Skin of body (tissue), 2 donors: ENCODE measurements around the gene PAPOLG. TPM values are rescaled to one million over a fixed set of nuclear protein-coding genes. Genes with fewer than 3 reads are reported as not detected.

Experiments used
- DNase-seq: peaks from one replicate; lab custom pipeline; 2025; lab: John Stamatoyannopoulos, UW
- total RNA-seq: library from RNA; depleted of rRNA; stranded (reverse); fragments of >200 nt; gene quantifications from one replicate; pipeline ENCODE4 v1.2.3, GENCODE V29; 2014

The PAPOLG gene
- total RNA-seq: 19.0 TPM

DNA sequence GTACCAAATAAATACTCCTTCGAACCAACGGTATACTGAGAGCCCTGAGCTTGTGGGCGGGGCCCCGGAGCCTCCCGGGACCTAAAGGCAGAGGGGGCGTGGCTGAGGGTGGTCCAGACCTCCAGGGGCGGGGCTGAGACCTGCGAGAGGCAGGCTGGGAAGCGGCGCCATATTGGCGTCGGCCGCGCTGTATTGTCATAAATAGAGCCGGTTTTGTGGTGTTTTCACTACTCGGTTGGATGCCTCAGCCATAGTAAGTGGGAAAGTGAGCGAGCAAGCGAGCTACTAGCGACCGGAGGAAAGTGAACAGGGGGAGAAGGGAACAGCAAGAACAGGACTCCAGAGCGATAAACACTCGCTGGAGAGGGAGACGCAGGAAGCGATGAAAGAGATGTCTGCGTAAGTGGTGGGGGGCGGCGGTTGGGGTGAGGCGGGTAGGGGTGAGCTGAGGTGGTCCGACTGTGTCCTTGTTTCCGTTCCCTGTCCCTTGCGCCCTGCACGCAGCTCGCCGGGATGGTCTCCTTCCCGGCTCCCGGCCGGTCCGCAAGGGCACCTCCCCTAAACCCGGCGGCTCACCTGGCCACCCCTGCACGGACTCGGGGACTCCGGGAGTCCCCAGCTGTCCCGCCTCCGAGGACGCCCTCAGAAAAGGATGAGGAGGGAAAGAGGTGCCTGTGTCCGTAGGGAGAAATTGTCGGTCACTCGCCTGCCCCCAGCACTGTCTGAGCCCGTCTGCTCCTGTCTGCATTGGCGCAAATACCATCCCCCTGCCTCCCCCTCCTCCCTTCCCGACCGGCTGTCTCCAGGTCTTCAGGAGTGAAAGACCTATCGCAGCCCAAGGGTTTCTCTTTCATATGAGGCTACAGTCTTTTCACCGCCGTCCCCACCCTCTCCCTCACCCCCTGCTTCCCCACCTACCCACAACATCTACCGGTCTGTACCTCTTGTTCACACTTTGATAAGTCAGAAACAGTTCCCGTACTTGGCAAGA lies at the start of gene PAPOLG:
PAPOLG (plus strand) TSS at position 172 of the 991 bp plus-strand sequence; CDS start at position 383, 211 bp downstream.
- peak; percentile 86 for DNase-seq

DNA sequence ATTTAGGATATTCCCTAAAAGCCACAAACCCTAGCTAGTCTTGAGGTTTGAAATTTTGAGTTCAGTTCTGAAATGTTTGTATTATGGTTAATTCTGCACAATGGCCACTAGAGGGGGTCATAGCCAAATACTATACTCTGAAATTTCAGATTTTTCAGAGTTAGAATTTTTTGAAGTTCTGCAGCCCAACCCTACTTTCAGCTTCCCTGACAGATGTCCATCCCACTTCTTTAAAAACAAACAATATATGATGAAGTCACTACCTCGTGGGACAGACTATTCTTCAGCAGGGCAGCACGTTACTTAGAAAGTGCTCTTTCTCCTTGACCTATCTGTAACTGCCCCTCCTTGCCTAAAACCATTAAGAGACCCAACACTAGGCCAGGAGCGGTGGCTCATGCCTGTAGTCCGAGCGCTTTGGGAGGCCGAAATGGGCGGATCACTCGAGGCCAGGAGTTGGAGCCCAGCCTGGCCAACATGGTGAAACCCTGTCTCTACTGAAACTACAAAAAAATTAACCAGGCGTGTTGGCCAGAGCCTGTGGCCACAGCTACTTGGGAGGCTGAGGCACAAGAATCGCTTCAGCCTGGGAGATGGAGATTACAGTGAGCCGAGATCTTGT lies 48.2 kb upstream of the PAPOLG start:
- peak; percentile 32 for DNase-seq

DNA sequence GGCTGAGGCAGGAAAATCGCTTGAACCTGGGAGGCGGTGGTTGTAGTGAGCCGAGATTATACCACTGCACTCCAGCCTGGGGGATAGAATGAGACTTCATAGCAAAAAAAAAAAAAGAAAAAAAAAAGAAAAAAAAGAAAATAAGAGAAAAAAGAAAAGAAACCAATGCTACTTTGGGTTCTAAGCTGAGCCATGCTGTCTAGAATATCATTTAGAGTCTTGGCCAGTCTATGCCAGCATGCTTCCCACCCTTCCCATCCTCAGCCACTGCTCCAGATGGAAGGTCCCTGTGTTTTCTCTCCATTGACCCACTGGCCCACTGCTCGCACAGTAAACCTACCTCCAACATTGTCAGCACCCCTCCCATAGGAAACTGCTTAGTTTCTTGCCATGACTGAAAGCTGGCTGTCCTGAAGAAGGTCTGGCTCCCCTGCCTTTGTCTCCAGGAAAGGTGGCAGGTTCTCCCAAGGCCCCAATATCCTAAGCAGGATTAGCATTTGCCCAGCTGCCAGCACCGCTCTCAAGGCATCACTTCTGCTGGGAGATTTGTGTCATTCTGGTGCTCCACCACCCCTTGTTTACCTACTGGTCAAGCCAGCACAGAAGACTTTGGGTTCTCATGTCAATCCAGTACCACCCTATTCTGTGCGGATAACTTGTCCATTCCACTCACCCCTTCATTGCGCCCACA lies 47.3 kb upstream of the PAPOLG start:
- DNase-seq: no peak

DNA sequence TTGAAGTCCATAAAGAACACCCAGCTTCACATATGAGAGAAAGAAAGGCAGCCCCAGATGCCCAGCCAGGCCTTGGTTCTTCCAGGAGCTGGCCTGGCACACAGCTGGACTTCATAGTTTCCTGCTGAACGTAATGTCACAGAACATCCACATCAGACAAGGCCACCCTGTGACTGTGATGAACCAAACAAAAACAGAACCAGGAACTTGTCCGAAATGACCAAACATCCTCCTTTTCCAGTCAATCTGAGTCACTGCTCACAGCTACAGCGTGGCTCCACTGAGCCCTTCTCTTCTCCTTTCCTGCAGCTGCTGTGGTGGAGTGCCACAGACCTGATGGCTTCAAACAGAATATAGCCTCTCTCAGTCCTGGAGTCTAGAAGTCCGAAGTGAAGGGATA lies 45.4 kb upstream of the PAPOLG start:
- DNase-seq: no peak

DNA sequence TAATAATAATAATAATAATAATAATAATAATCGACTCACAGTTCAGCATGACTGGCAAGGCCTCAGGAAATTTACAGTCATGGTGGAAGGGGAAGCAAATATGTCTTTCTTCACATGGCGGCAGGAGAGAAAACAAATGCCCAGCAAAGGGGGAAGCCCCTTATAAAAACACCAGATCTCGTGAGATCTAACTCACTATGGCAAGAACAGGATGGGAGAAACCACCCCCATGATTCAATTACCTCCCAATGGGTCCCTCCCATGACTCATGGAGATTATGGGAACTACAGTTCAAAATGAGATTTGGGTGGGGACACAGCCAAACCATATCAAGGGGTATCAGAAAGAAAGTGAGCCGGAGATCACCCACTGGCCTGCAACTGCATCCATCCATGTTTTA lies 40.5 kb upstream of the PAPOLG start:
- DNase-seq: no peak

DNA sequence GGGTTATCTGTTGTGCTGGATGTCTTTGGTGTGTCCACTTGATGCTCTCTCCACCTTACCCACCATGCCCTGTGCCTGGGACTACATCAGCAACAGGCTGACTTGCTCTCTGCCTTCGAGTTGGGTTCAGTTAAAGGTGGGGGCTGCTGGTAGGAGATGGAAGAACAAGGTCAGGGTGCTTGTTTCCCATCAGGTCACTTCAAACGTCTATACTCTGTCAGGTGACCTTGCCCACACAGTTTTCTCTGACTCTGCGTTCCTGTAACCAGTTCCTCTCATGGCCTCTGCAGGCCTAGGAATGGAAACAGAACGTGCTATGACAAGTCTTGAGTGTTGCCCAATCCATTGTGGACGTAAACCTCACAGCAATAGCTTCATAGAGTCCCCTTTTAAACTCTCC lies 38.4 kb upstream of the PAPOLG start:
- DNase-seq: peak; percentile 5

DNA sequence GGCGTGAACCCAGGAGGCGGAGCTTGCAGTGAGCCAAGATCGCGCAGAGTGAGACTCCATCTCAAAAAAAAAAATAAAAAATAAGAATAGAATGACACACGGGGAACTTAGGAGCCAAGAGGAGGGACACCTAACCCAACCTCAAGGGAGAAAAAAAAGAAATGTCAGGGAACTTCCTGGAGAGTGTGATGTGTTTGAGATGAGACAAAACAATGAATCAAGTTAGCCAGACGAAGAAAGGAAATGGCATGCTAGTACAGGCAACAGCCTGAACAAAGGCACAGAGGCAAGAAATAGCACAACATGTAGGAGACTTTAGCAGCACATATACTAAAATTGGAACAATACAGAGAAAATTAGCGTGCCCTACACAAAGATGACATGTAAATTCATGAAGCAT lies 36.7 kb upstream of the PAPOLG start:
- DNase-seq: no peak

DNA sequence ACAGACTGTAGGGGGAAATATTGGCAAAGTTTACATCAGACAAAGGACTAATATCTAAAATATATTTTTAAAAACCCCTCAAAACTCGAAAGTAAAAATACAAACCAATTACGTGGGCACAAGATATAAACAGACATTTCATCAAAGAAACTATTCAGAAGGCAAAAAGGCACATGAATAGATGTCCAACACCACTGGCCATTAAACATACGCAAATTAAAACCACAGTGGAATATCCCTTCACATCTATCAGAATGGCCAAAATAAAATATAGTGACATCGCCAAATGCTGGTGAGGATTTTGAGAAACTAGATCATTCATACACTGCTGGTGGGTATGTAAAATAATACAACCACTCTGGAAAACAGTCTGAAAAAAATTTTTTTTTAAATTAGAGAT lies 30.6 kb upstream of the PAPOLG start:
- DNase-seq: no peak

DNA sequence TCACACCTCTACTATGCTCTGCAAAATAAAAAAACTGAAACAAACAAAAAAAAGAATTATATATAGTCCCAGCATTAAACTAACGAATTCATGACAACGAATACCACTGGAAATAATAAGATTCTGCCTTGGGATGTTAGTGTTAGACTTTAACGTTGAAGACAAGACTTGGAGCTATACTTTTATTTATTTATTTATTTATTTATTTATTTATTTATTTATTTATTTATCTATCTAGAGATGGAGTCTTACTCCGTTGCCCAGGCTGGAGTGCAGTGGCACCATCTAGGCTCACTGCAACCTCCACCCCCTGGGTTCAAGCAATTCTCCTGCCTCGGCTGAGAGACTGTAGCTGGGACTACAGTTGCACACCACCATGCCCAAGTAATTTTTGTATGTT lies 27.2 kb upstream of the PAPOLG start:
- DNase-seq: no peak

DNA sequence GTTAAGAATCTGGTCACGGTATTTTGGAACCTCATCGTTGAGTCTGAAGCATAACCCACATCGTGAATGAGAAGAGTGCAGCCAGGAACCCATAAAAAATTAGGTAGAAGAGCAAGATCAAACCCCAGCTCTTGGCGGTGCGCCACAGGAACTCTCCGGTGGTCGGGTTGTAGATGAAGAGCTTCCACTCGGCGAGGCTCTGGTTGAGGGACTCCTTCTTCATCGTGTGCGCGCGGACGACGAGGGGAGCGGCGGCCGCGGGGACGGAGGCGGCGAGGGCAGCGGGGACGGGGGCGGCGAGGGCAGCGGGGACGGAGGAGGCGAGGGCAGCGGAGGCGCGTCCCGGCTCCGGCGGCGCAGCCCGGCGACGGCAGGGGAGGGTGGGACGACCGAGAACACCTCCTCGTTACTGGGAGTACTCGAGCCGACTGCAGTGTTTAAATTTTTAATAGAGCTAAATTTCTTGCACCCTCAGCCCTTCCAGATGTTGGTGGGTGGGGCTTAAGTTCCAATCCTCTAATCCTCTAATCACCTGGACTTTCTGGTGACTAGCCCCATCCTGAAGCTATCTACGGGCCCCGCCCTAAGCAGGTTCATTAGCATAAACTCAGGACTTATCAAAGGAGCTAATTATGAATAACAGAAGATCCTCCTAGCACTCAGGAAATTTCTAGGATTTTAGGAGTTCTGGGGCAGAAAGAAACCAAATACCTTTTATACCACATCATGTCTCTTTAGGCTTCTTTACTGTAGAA lies 20.4 kb upstream of the PAPOLG start:
- no peak for DNase-seq

DNA sequence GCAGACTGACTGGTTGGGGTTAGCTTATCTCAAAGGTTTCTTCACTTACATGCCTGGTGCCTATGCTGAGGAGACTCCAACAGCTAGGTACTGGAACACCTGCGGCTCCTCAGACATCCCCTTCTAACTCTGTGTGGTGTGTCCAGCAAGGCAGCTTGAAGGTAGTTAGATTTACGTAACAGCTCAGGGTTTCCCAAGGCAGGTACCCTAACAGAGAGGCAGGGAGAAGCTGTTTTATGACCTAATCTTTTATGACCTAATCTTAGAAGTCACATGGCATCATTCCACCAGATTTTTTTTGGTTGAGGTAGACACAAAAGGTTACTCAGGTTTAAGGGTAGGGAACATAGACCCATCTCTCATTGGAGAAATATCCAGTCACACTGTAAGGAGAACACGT lies 17.4 kb upstream of the PAPOLG start:
- DNase-seq: no peak

DNA sequence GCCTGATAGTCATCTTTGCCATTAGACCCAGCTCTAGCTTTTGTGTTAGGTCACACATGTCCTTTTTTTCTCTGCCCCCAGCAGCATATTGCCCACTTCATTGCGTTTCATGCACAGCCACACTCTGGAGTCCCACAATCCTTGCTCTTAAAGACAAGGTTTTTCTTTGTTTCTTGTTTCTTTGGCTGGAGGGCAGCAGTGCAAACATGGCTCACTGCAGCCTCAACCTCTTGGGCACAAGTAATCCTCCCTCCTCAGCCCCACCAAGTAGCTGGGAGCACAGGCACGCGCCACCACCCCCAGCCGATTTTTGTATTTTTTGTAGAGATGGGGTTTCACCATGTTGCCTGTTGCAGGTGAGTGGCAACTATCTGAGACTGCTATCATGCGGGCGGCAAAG lies 16.9 kb upstream of the PAPOLG start:
- DNase-seq: no peak

DNA sequence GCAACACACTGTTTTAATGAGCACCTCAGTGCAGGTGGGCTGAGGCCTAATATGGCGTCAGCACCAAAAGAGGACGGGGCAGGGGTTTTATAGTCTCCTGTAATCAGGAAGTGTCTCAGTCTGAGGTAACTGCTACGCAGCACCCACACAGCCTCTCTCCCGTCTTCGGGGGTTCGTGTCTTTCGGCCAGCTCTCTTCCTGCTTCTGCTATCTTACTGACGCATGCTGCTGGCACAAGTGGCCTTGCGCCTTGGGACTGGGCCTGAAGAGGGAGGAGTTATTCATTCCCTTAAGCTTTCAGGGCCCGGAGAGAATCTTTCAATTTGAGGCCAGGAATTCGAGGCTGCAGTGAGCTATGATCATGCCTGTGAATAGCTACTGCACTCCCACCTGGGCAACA lies 14.5 kb upstream of the PAPOLG start:
- DNase-seq: no peak

DNA sequence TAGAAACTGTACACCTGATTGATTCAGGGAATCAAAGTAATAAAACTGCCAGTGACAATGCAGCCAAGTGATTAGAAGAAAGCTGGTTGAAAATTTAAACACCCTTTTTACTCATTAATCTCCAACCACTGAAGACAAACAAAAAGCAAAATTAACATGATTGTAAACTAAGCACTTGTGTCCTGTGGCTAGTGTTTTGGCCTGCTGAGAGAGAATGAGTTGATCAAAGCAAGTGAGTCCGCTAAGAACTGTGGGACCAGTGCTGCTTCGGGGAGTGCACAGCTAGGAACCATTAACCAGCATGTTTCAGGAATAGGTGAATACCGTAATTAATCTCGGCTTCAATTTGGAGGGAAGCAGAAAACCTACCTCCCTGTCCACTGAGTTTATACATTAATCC lies 13.6 kb upstream of the PAPOLG start:
- no peak for DNase-seq

DNA sequence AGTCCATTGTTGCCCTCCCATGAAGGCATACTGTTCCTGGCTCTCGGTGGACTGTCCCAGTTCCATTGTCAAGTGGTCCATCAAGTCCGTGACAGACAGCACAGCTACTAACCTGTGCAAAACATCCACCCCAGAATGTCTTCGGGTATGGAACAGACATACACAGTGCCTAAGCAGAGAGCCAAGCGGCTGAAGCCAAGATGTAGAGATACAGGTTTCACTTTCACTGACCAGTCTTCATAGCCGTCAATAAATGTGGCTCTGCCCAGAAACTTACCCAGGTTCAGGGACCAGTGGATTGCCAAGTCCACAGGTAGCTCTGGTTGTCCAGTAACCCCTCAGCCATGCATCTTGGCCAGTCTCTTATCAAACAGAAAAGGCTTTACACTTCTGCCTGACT lies 10.7 kb upstream of the PAPOLG start:
- no peak for DNase-seq

DNA sequence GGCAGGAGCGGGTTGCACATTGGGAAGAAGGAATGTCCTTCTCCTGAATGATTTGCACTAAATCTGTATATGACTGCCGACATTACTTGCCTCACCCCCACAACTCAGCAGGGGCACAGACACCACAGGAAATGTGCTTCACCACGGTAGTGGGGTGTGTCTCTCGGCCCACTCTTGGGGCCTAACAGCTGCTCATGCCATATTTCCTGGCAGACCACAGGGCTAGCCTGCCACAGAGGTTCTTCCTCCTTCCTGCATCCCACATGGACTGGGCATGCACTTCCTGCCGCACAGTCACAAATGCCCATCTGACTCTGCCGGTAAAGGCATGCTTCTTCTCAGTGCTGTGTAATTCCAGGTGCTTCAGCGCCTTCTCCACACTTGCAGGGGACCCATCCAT lies 10.3 kb upstream of the PAPOLG start:
- no peak for DNase-seq

DNA sequence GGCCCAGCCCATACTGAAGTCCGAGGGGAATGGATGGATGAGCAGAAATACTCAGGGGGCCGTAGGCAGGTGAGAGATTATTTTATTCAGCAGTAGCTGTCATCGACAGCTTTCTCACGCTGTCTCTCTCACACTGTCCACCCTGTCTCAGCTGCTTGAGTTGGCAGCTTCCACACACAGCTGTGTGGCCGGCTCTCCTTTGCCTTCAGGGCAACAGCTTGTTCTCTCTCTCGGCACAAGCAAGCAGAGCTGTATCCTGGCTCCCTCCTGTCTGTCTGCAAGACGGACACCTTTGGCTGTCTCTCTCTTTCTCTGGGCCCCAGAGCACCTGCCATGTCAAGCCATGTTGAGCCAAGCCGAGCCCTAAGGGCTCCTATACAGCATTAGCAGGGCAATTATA lies 9.8 kb upstream of the PAPOLG start:
- no peak for DNase-seq

DNA sequence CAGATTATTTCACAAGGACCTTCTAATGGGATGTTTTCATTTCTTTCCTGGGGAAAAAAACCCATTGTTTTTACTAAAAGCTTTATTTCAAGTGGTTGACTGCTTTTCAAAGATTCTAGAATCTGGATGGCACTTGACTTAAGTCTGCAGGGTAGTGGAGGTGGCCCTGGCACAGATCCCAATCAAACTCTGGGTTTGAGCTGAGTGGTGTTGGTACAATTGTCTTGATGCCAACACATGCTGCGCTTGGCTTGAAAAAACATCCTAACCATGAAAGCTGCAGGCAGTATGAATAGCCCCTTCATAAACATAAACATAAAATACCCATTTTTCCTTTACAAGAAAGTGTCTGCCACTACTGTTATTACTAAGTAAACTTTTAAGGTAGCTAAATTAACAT lies 3.6 kb downstream of the PAPOLG start:
- DNase-seq: no peak

DNA sequence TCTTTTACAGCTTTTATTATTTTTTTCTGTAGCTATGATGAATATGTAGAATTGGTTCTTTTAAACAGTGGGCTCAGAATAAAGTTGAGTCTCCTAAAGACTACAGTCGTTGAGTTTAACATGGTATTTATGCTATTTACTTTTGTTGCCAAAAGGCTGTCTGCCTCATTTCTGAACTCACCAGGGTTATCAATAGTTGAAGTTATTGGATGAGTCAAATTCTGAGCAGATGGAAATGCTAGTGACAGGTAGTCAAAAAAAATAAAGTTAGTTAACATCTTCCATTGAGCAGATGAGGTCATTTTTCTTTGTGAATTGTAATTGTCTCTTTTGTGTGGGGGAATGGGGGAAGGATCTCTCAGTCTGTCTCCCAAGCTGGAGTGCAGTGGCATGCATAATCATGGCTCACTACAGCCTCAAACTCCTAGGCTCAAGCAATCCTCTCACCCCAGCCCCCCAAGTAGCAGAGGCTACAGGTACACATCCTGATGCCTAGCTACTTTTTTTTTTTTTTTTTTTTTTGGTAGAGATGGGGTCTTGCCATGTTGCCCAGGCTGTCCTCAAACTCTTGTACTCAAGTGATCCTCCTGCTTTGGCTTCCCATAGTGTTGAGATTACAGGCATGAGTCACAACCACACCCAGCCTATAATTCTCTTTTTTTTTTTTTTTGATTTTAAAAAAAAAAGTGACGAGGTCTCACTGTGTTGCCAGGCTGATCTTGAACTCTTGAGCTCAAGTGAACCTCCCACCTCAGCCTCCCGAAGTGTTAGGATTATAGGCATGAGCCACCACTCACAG lies 8.9 kb downstream of the PAPOLG start:
- no peak for DNase-seq

DNA sequence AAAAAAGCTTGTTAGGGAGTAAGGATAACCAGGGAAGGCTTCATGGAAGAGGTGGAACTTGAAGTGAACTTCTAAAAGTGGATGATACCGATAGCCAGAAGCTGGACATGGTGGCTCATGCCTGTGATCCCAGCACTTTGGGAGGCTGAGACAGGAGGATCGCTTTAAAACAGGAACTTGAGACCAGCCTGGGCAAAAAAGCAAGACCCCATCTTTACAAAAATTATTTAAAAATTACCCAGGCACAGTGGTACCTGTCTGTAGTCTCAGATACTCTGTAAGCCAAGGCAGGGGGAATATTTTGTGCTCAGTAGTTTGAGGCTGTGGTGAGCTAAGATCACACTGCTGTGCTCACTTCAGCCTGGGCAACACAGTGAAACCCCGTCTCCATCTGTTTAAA lies 10.2 kb downstream of the PAPOLG start:
- DNase-seq: no peak

DNA sequence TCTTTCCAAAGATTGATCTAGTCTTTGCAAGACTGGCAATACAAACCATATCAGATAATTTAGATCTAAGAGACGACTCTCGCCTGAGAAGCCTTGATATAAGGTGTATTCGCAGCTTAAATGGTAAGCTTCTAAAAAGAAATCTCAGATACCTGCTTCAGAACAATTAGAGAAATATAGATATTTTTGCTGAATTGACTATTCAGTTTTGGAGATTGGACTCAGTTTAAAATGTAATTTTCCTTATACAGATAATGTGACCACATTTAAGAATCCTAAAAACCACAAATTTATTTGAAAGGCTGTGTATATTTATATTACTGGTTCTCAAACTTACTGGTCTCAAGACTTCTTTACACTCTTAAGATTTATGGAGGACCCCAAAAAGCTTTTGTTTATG lies 15.4 kb downstream of the PAPOLG start:
- no peak for DNase-seq
